ENCODE measurements around the gene SETD2.

- no peak for TF ChIP-seq CTCF (IDR thresholded peaks at IDR 0.05 in 8 of 11, conservative IDR thresholded peaks at IDR 0.05 in 3 of 11)
- no peak for TF ChIP-seq POLR2A (IDR thresholded peaks at IDR 0.05)
- TF ChIP-seq POLR2AphosphoS5 (IDR thresholded peaks at IDR 0.05): no peak
Observed at GRCh38 chr3:47159820-47160219, 4.1 kb downstream of the SETD2 start.
